Colonic mucosa (tissue), 4 donors: ENCODE results near the gene BASP1. TPM values are rescaled to one million over a fixed set of nuclear protein-coding genes. Genes with fewer than 3 reads are reported as not detected.

Experiments
- DNase-seq: peaks from one replicate; pipeline ENCODE4 v3.0.0-alpha.2; 2020
- H3K27ac ChIP-seq: fragments of 200-600 bp; one replicate; pipeline ENCODE4 v1.8.0; 2021
- H3K27me3 ChIP-seq: fragments of 200-600 bp; one replicate; pipeline ENCODE4 v1.8.0; 2021
- H3K36me3 ChIP-seq: fragments of 200-600 bp; one replicate; pipeline ENCODE4 v1.8.0; 2021
- H3K4me1 ChIP-seq: fragments of 200-600 bp; one replicate; pipeline ENCODE4 v1.8.0; 2021; ENCODE audit warnings: mild to moderate bottlenecking
- H3K4me3 ChIP-seq: fragments of 200-600 bp; one replicate; pipeline ENCODE4 v1.8.0; 2021
- H3K9ac ChIP-seq, 2 donors: one replicate each; pipeline ENCODE4 v1.7.0; 2013; ENCODE audit warnings: control low read depth in 2 of 2, low read depth in 2 of 2, low read length in 2 of 2
- H3K9me3 ChIP-seq: fragments of 200-600 bp; one replicate; pipeline ENCODE4 v1.8.0; 2021
- intact Hi-C: fragments of 100-400 bp; cut with DNase I; formaldehyde crosslinking; loops from one replicate; pipeline ENCODE4 v1.14.1; 2022
- total RNA-seq, 2 donors: library from RNA; stranded (reverse); fragmentation: NEBNext Ultra II Directional in 1 of 2; extraction: Animal tissue kit (Norgen Biotek cat#: 25700) in 1 of 2; gene quantifications; one replicate each; pipeline ENCODE4 v1.2.1, GENCODE V29; 2021
- TF ChIP-seq, protein P1 (sequence below): fragments of 200-600 bp; IDR thresholded peaks from one replicate; pipeline ENCODE4 v1.8.0; 2022; ENCODE audit warnings: antibody characterized with exemption, mild to moderate bottlenecking
- donor health status: healthy.
- donor health status: DM: no; HTN: no; CAD: no.
- donor health status: DM: no; HTN: no; CAD: no.

The BASP1 gene
- total RNA-seq, 2 donors from 2014 or later: 4.2 to 5.5 TPM

DNA sequence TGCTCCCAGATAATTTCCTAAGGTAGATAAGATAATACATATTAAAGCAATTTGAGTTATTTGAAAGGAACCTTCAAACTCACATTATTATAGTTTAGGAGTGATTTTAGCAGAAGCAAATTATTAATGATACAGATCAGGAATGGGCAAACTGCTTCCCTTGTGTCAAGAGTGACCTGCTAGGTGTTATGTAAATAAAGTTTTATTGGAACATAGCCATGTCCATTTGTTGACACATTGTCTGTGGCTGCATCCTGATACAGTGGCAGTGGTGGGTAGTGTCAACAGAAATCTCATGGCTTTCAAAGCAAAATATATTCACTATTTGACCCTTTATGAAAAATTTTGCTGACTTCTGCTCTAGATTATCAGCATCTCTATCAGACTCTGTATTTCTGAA, 11.4 kb upstream of the BASP1 start:
- no peaks in the 10 kb centered on the region for H3K4me1 ChIP-seq
- intact Hi-C loops: loop anchor here (10.0 kb wide), 1 partner anchor 531 kb away; no protein-coding TSS in a partner anchor
- H3K27me3 ChIP-seq: no peaks in the 10 kb centered on the region
- TF ChIP-seq, protein P1, sequence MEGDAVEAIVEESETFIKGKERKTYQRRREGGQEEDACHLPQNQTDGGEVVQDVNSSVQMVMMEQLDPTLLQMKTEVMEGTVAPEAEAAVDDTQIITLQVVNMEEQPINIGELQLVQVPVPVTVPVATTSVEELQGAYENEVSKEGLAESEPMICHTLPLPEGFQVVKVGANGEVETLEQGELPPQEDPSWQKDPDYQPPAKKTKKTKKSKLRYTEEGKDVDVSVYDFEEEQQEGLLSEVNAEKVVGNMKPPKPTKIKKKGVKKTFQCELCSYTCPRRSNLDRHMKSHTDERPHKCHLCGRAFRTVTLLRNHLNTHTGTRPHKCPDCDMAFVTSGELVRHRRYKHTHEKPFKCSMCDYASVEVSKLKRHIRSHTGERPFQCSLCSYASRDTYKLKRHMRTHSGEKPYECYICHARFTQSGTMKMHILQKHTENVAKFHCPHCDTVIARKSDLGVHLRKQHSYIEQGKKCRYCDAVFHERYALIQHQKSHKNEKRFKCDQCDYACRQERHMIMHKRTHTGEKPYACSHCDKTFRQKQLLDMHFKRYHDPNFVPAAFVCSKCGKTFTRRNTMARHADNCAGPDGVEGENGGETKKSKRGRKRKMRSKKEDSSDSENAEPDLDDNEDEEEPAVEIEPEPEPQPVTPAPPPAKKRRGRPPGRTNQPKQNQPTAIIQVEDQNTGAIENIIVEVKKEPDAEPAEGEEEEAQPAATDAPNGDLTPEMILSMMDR: no peak
- no peak overlapping the region for H3K4me3 ChIP-seq
- no peak for DNase-seq
- H3K36me3 ChIP-seq: no peaks in the 10 kb centered on the region
- H3K9me3 ChIP-seq: no peaks in the 10 kb centered on the region
- H3K9ac ChIP-seq: no peak overlapping the region
- H3K27ac ChIP-seq: no peak overlapping the region

DNA sequence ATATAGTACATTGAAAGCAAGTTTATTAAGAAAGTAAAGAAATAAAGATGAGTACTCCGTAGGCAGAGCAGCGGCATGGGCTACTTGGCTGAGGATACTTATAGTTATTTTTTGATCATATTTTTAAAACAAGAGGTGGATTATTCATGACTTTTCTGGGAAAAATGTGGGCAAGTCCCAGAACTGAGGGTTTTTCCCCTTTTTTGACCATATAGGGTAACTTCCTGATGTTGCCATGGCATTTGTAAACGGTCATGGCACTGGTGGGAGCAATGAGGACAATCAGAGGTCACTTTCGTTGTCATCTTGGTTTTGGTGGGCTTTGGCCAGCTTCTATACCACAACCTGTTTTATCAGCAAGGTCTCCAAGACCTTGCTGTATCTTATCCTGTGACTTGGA, 5.2 kb upstream of the BASP1 start:
- no peak overlapping the region for H3K4me3 ChIP-seq
- no peaks in the 10 kb centered on the region for H3K27me3 ChIP-seq
- H3K9ac ChIP-seq: no peak overlapping the region
- no peaks in the 10 kb centered on the region for H3K36me3 ChIP-seq
- no peaks in the 10 kb centered on the region for H3K9me3 ChIP-seq
- no peaks in the 10 kb centered on the region for H3K4me1 ChIP-seq
- DNase-seq: no peak
- no peak overlapping the region for H3K27ac ChIP-seq
- TF ChIP-seq, protein P1: no peak
- intact Hi-C loops: no loop called here

DNA sequence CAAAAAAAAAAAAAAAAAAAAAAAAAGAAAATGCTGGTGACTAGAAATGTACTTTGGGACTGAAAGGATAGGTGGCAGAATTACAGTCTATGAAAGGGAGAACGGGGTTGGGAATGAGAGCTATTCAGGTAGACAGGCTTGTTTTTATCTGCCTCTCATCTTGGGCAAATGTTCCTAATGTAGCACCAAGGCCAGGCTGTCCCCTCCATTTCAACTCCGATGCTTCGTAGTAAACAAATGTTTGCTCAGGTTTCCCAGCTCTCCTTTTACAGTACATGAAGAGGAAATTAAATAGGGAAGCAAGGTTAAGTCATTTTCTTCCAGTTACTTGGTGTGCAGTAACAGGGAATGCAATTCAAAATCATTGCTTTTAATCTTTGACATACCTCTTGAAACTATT, 4.4 kb upstream of the BASP1 start:
- no peak overlapping the region for H3K9ac ChIP-seq
- H3K9me3 ChIP-seq: no peaks in the 10 kb centered on the region
- TF ChIP-seq, protein P1: no peak
- DNase-seq: no peak
- intact Hi-C loops: no loop called here
- H3K36me3 ChIP-seq: no peaks in the 10 kb centered on the region
- H3K27me3 ChIP-seq: no peaks in the 10 kb centered on the region
- no peak overlapping the region for H3K27ac ChIP-seq
- no peaks in the 10 kb centered on the region for H3K4me1 ChIP-seq
- no peak overlapping the region for H3K4me3 ChIP-seq

DNA sequence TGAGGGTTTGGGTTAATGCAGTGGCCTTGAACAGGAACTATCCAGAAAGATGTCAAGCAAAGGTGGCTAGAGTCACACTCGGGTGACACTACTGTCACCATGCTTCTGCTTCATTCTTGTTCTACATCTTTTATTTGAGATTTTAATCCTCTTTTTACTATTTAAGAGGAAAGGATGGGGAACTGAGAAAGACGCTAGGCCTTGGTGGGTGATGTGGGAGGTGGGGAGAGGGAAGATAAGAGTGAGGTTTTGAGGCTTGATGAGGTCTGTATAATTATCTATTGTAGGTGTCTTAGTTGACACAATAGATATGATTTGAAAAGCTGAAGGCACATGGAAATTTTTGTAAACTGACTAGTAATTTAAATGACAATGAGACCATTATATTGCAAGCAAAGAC, 3.5 kb upstream of the BASP1 start:
- DNase-seq: no peak
- H3K4me3 ChIP-seq: no peak overlapping the region
- H3K9me3 ChIP-seq: no peaks in the 10 kb centered on the region
- no peaks in the 10 kb centered on the region for H3K36me3 ChIP-seq
- TF ChIP-seq, protein P1: no peak
- no peaks in the 10 kb centered on the region for H3K27me3 ChIP-seq
- intact Hi-C loops: no loop called here
- H3K9ac ChIP-seq: no peak overlapping the region
- no peak overlapping the region for H3K27ac ChIP-seq
- H3K4me1 ChIP-seq: no peaks in the 10 kb centered on the region

DNA sequence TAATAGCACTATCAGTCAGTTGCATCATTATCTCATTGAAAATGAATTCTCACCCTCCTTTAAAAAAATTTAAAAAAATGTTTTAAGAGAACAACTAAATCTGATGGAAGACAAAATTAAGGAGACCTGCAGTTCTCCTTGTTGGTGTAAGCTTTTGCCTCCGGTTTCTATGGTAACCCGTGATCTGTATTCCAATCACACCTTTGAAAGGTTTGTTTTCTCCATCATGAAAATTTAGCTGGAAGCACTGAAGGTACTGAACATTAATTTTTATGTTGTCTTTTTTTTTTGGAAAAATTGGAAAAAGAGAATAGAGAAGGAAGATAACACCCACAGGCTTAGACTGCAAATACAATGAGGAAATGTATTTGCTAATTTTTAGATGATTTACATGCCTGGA, 2.5 kb upstream of the BASP1 start:
- H3K27me3 ChIP-seq: no peaks in the 10 kb centered on the region
- H3K4me1 ChIP-seq: no peaks in the 10 kb centered on the region
- no peaks in the 10 kb centered on the region for H3K9me3 ChIP-seq
- H3K27ac ChIP-seq: no peak overlapping the region
- DNase-seq: no peak
- no peaks in the 10 kb centered on the region for H3K36me3 ChIP-seq
- H3K4me3 ChIP-seq: no peak overlapping the region
- H3K9ac ChIP-seq: no peak overlapping the region
- intact Hi-C loops: loop anchor here (5.0 kb wide), 2 partner anchors 1067 to 1092 kb away; no protein-coding TSS in a partner anchor
- TF ChIP-seq, protein P1: no peak

DNA sequence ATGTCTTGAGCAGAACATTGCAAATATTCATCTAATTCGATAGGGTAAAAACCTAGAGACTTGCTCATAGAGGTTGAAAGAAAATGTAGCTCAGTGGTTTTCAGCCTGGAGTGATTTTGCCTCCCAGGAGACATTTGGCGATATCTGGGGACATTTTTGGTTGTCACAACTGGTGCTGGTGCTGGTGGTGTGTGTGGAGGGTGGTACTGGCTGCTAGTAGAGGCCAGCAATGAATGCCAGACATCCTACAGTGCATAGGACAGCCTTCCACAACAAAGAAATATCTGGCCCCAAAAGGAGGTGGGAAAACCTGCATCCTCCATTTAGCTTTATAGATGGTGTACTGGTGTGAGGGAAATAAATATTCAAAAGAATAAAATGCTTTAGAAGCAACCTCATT, 2.1 kb upstream of the BASP1 start:
- no peaks in the 10 kb centered on the region for H3K36me3 ChIP-seq
- no peaks in the 10 kb centered on the region for H3K9me3 ChIP-seq
- DNase-seq: no peak
- H3K27me3 ChIP-seq: no peaks in the 10 kb centered on the region
- no peak overlapping the region for H3K9ac ChIP-seq
- TF ChIP-seq, protein P1: no peak
- intact Hi-C loops: loop anchor here (5.0 kb wide), 2 partner anchors 1067 to 1092 kb away; no protein-coding TSS in a partner anchor
- H3K4me3 ChIP-seq: no peak overlapping the region
- H3K27ac ChIP-seq: no peak overlapping the region
- H3K4me1 ChIP-seq: no peaks in the 10 kb centered on the region
